Measurements from ENCODE around the gene TET3.

Gene TET3

DNA sequence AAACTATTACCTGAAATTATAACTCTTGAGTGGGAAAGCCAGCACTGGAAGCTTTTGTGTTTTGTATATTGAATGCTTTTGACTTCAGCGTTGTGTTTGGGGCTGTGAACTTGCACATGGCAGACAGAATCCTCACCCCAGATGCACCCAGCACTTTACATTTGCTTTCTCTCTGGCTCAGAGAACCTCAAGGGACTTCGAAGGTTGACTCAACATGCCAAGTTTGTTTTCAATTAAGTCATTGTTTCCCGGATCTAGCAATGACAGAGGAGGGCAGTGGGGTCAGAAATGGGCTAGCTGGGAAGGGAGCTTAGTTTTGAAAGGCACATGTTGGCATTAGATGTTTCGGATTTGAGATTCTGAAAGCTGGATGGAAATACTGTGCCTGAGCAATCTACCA, 22.4 kb downstream of the TET3 start:
- no peak for DNase-seq

DNA sequence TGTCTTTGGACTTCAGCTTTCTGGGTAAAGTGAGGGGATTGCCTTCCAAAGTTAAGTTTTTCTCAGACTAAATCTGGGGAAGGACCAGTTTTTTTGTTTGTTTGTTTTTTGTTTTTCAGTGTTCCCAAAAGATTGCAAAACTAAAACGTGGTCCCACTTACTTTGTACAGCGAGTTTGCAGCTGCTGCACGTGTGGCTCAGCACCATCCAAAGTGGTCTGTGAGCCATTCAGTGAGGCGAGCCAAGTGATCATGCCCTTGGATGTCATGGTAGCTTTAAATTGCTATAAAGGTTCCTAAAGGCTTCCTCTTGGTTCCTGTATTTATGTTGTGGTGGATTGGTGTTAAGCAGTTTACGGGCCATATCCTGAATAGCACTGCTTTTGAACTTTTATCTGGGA, 23.0 kb downstream of the TET3 start:
- no peak for DNase-seq

DNA sequence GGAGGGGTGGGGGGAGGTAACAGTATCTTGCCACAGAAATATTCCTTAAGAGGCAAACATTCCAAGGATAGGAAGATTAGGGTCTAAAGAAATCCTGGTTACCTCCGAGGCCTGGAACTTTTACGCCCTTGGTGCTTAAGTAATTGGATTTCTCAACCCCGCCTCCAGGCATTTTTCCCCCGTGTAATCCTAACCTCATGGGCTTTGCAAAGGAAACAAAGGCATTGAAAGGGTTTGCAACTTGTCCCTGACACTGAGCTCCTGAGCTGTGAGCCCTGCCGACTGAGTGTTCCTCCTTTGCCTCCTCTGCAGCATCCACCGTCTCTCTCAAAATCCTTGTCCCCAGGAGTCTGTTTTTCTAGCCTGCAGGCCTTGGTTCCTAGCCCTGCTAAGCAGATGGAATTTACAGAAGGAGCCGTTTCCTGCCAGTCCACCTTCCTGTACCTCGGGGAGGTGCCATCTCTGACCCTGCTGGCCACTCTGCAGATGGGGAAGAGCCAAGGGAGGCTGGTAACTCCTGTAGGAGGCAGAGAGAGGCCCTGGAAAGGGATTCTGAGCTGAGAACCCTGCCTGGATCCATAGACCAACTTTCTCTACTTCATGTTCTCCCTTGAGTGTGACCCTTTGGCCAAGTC, 24.2 kb downstream of the TET3 start:
- no peak for DNase-seq

DNA sequence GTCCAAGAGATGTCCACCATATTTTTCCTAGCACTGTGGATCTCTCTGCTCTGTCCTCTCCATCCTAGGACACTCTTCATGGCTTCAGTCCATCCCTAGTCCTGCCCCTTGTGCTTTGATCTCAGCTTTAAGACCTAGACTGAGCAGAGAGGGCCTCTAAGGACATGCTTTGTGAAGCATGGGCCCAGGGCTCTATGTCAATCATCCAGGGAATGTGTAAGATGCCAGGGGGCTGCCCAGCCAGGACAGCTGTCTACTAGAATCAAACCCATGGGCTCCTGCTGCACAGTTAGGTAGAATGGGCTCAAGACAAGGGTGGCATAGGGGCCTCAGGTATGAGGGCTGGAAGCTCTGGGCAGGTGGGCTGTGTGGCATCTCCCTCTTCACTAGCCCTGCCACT, 24.9 kb downstream of the TET3 start:
- no peak for DNase-seq

DNA sequence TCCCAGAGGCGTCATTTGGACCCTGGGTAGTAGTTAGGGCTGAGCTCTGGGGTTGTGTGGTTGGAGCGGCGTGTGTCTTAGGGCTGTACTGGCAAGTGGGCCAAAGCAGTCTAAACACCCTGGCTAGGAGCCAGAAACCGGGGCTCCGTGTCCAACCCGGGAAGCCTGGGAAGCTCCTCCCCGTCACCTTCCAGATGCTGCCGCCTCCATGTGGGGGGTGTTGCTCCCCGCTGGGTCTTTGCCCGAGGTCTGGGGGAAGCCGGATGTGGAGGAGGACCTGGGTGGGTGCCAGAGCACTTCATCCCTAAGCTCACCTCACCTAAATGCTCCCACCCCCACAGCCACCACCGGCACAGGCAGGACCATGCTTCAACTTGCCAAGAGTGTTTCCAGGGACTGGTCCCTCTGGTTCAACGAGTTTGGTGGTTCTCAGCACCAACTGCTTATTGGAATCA, 25.4 kb downstream of the TET3 start:
- no peak for DNase-seq

DNA sequence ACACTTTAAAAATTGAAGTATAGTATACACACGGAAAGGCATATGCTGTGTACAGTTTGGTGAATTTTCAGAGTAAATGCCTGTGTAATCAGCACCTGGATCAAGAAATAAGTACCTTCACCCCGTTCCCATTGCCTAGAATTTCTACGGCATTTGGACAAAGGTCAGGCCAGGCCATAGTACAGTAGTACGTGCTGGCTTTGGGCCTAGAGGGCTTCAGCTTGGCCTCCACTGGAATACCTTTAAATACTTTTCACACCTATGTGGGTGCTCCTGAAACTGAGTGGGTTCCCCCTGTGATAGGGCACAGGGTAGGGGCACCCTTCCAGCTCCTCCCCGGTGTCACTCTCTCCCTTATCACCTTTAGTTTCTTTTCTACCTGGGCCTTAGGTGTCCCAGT, 26.5 kb downstream of the TET3 start:
- DNase-seq = no peak

DNA sequence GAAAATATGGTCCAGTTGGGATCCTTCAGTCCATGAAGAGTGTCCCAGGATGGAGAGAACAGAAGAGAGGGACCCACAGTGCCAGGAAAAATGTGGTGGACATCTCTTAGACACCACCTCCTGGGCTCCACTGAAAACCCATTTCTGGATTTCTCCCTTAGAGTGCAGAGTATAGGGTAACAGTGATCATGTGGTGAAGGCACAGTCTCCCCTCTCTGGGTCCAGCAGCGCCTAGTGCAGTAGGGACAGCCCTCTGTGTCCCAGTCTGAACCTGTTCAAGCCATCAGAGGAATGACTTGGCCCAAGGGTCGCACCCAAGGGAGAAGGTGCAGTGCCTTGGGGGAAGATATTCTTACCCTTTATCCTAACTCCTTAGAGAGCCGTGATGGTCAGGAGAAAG, 30.1 kb downstream of the TET3 start:
- no peak for DNase-seq

DNA sequence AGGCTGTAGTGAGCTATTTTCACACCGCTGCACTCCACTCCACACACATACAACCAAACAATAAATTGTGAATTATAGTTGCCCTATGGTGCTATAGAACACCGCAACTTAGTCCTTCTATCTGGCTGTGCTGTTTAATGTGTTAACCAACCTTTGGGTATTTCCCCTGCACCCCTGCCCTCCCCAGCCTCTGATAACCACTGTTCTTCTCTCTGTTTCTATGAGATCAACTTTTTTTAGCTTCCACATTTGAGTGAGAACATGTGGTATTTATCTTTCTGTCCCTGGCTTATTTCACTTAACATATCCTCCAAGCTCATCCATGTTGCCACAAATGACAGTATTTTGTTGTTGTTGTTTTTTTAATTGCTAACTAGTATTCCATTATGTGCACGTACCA, 32.5 kb downstream of the TET3 start:
- DNase-seq = no peak

DNA sequence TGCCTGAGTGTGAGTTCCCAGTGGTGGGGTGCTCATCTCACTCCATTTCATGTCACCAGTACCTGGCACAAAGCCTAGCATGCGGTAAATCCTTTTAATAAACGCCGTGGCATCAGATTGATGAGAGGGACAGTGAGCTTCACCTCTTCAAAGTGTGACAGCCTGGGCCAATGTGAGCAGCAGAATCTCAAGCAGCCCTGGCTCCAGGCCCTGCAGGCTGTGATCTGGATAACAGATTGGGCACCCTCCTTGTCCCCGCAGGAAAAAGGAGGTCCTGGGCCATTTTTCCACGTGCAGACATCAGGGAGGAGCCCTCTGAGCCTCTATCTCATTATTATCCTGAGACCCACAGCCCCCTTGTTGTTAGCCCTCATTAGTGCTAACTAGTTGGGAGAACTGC, 34.8 kb downstream of the TET3 start:
- DNase-seq = no peak

DNA sequence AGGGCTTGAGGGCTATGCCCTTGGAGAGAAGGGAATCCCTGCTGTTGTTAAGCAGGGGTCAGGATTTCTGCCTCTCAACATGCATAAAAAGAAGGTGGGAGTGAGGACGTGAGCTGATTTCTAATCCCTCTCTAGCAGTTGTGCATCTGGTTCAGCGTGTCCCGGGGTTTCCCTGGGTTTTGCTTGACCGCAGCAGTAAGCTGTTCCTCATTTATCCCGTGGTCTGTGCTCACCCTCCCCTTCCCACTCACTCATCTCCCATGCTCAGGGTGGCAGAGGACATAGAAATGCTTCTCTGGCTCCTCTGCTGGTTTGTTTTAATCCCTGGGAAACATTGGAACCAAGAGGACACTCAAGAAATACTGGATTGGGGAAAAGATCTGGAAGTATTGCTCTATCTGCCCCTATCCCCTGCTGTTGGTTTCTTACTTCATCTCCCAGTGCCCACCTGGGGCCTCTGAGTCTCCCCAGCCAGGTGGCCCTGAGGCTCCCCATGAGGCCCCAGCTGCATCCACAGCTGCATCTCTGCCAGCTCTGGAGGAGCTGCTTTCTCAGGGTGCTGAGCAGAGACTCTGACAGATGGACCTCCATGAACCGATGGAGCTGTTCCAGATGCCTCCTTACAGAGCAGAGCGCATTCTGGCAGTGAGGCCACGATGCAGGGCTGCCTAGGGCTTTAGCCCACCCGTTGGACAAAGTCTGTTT, 36.1 kb downstream of the TET3 start:
- DNase-seq = no peak

DNA sequence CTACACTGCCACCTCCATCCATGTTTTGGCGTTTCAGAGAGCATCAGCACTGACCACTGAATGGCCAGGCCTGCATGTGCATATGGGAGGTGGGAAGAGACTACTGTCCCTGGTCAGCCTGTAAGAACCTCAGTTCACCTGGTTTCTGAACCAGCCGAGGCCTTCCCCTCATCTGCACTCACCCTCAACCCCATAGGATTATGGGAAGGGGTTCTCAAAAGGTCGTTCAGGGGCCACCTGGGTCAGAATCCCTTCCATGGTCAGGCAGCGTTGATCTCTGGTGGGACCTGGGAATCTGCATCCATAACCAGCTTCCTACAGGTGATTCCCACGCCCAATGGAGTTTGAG, 36.7 kb downstream of the TET3 start:
- no peak for DNase-seq

DNA sequence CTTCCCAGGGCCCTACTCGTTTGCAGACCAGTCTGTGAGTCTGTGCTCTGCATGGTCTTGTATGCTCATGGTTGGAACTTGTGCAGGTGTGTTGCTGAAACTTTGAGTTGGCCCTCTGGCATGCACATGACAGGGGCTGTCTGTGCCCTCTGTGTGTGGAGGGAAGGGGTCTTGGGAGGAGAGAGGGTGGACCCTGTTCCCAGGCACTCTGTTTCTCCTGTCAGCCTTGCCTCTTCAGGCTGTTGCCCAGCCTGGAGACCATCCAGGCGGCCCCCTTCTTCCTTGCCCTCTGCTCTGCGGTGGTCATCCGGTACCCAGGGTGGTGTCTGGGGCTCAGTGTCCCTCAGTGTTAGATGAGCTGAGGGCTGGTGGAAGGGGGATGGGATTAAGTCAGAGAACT, 39.5 kb downstream of the TET3 start:
- no peak for DNase-seq

DNA sequence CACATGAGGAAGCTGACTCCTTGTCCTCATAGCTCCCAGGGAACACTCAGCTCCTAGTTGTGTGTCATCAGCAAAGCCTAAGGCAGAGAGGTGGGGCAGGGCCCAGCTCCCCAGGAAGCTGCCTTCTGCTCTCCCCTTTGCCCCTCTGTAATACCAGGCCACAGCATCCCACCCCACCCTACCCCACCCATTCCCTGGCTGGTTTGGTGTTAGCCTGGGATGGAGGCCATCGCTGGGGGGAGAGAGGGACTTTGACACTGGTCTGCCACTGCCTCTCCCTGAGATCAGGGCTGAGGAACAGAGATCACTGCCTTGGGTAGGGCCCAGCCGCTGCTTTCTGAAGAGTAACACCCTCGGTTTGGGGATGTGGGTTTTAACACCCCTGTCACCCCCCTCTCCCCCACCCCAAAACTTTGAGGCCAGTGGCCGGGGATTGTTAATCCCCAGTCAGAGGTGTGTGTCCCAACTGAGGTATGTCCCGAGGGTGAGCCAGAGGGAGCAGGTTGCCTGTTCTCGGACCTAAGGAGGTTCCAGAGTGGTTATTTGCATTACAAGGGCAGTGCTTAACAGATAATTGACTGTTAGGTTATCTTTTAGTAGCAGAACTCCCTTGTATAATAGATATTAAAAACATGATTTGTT, 41.4 kb downstream of the TET3 start:
- DNase-seq = no peak

DNA sequence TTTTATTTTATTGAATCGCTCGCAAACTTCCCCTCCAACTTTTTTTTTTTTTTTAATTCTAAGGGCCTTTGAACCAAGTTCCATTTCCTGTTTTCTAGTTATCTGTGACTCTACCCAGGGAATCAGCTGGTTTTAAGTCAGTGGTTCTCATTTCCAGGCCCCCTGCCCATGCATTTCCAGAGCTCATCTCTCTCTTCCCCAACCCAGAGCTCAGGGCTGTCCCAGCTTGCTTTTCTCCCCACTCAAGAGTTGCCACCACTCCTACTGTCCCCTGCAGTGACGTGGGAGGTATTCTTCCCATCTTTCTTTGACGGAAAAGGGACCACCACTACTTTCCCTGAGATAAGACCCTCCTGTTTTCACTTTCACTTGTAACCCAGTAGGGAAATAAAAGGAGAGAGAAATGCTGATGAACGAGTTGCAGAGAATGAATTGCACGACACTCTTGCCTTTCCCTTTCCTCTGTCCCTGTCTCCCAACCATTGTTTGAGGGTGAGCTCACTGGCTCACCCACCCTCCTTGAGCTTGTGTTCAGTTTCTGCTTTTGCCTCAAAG, 42.1 kb downstream of the TET3 start:
- DNase-seq = no peak

DNA sequence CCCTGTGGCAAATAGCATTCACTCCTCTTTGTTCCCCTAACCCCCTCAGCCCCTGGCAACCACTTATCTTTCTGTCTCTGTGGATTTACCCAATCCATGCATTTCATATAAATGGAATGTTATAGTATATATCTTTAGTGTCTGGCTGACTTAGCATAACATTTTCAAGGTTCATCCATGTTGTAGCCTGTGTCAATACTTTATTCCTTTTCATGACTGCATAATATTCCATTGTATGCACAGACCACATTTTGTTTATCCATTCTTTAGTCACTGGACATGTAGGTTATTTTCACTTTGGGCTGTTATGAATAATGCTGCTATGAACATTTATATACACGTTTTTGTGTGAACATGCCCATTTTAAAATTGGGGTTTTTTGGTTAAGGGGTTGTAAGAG, 42.8 kb downstream of the TET3 start:
- DNase-seq = no peak

DNA sequence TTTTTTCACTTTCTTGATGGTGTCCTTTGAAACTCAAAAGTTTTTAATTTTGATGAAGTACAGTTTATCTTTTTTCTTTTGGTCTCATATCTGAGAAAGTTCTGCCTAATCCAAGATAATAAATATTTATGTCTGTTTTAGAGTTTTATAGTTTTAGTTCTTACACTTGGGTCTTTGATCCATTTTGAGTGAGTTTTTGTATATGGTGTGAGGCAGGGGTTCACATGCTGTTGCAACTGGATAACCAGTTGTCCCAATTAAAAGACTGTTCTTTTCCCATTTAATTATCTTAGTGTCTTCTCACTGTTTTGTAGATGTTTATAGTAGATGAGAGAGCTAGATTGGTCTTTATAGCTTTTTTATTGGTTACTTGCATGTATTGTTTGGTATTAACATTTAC, 43.6 kb downstream of the TET3 start:
- no peak for DNase-seq

DNA sequence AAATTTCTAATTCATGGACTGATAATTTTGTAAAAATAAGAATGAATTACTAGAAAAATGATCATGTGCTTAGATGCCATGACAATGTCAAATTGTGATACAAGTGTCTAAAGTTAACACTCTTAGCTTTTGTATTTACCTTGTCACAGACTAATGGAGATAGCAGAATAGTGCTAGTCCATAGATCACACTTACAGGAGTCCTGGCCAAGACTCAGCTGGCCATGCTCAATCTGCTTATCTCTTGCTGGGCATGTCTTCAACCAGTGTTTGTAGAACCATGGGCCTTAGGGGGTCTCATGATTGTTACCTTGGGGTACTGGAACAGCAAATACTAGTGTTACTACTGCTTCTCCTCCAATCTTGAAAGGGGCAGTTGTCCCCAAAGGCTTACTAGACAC, 44.0 kb downstream of the TET3 start:
- DNase-seq = no peak

DNA sequence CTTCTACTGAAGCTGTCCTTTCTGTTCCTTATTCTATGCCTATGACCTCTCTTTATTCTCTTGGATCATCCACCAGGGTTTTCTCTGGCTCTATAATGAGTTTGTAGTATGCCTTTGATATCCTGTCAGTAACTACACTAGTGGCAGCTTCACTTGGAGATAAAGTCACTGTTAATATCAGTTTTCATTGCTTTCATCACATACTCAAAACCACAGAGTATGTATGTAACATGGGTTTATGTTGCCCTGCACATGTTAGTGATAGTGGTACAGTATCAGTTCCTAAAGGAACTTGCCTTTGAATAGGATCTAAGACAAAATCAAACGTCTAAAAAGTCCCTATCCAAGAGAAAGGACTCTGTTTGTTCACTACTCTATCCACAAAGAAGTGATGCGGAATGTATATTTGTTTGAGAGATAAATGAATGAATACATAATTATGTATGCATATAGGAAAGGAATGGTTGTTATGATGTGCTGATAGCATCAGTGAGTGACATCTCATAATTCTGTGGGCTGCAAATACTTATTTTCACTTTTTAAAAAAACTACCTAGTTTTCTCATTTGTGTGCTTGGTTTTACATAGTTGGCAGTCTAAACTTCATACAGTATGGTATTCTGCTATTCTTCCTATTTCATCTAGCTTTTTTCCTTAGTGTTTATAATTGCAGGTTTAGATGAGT, 45.1 kb downstream of the TET3 start:
- no peak for DNase-seq

DNA sequence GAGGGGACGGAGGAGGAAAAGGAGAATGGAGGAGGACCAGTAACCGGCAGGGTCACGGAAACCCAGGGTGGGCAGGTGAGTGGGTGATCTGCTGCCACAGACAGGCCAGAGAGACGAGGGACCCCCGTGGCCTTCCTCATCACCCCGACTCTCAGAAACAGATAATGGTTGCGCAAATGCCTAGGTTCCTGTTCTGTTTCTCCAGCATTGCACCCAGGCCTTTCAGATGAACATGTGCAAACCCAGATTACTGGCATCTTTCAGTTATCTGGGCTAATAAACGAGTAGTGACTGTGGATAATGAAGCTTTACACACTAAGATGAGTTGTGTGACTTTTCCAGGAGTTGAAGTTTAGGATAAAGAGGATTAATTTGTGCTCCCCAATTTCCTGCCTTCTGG, 46.5 kb downstream of the TET3 start:
- DNase-seq = no peak

DNA sequence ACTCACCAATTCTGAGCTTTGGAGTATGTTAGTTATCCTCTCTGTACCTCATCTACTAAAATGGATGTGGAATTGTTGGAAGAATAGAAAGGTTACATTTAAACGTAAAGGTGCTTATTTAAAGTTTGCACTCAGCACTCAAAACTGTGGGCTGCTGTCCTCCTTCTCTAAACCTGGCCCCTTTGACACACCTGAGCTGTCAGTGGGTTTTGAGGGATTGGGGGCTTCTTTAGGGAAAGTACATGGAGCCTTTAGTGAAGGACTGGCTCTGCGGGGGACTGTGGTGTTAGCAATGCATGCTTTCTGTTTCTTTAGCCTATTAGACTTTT, 47.2 kb downstream of the TET3 start:
- no peak for DNase-seq

DNA sequence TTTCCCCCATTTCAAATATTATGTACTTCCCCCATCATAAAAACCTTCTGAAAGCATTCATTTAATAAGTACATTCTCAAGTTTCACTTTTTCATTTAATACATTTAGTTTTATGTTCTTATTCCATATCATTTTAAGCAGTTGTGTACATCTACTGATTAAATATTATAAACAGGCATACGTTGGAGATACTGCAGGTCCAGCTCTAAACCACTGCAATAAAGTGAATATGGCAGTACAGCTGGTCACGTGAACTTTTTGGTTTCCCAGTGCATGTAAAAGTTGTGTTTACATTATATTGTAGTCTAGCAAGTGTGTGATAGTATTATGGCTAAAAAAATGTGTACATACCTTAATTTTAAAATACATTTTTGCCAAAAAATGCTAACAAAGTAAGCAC, 48.7 kb downstream of the TET3 start:
- no peak for DNase-seq
